Kidney glomerular epithelial cell (primary cell): ENCODE measurements around the gene ACACB.

Source experiments
- DNase-seq: peaks from one replicate; lab custom pipeline; 2025; lab: John Stamatoyannopoulos, UW

ACACB gene

GRCh38 chr12:109110988-109111495 is 5.3 kb upstream of the ACACB start:
- DNase-seq = peak; percentile 67

GRCh38 chr12:109112720-109113465 is 3.5 kb upstream of the ACACB start:
- no peak for DNase-seq

GRCh38 chr12:109113661-109114321 is 2.6 kb upstream of the ACACB start:
- no peak for DNase-seq

GRCh38 chr12:109114644-109115043 is 1.7 kb upstream of the ACACB start:
- no peak for DNase-seq

- no peak for DNase-seq
Observed at GRCh38 chr12:109115404-109115757, 1.0 kb upstream of the ACACB start.

- no peak for DNase-seq
Observed at GRCh38 chr12:109116611-109116949, 193 bp downstream of the ACACB start.

GRCh38 chr12:109120095-109120494 is 3.7 kb downstream of the ACACB start:
- DNase-seq = no peak

GRCh38 chr12:109120557-109120956 is 4.2 kb downstream of the ACACB start:
- DNase-seq = no peak

GRCh38 chr12:109121346-109121880 is 5.0 kb downstream of the ACACB start:
- no peak for DNase-seq

GRCh38 chr12:109124878-109125648 is 8.7 kb downstream of the ACACB start:
- no peak for DNase-seq

- no peak for DNase-seq
Observed at GRCh38 chr12:109125791-109126190, 9.4 kb downstream of the ACACB start.

GRCh38 chr12:109126784-109127183 is 10.4 kb downstream of the ACACB start:
- no peak for DNase-seq

- DNase-seq = no peak
Observed at GRCh38 chr12:109127533-109128242, 11.3 kb downstream of the ACACB start.

GRCh38 chr12:109130297-109131153 is 14.1 kb downstream of the ACACB start:
- DNase-seq = no peak

GRCh38 chr12:109131154-109132050 is 15.0 kb downstream of the ACACB start:
- no peak for DNase-seq

GRCh38 chr12:109134186-109134917 is 18.0 kb downstream of the ACACB start:
- DNase-seq = no peak

- DNase-seq = no peak
Observed at GRCh38 chr12:109137055-109137454, 20.7 kb downstream of the ACACB start.

GRCh38 chr12:109139360-109139759 is 23.0 kb downstream of the ACACB start:
- DNase-seq = no peak

GRCh38 chr12:109139791-109140190 is 23.4 kb downstream of the ACACB start:
- no peak for DNase-seq
